SU-DHL-6 (cell line): Measurements from ENCODE around the gene ALDH1L2.

ENCODE experiments used
- EZH2phosphoT487 ChIP-seq: fragments of 200-600 bp; sonication (generic), shearing (Covaris generic); conservative IDR thresholded peaks from 2 replicates; pipeline ENCODE4 v1.6.1; 2018; ENCODE audit warnings: mild to moderate bottlenecking, antibody characterized with exemption, low read length, moderate library complexity, mixed read lengths
- TF ChIP-seq, protein P1 (sequence below): fragments of 200-600 bp; sonication (generic); IDR thresholded peaks from one replicate; pipeline ENCODE4 v1.5.1; 2017; ENCODE audit warnings: antibody characterized with exemption, mild to moderate bottlenecking, low read length, moderate library complexity; ENCODE audit not compliant: insufficient read depth, poor library complexity, severe bottlenecking

DNA sequence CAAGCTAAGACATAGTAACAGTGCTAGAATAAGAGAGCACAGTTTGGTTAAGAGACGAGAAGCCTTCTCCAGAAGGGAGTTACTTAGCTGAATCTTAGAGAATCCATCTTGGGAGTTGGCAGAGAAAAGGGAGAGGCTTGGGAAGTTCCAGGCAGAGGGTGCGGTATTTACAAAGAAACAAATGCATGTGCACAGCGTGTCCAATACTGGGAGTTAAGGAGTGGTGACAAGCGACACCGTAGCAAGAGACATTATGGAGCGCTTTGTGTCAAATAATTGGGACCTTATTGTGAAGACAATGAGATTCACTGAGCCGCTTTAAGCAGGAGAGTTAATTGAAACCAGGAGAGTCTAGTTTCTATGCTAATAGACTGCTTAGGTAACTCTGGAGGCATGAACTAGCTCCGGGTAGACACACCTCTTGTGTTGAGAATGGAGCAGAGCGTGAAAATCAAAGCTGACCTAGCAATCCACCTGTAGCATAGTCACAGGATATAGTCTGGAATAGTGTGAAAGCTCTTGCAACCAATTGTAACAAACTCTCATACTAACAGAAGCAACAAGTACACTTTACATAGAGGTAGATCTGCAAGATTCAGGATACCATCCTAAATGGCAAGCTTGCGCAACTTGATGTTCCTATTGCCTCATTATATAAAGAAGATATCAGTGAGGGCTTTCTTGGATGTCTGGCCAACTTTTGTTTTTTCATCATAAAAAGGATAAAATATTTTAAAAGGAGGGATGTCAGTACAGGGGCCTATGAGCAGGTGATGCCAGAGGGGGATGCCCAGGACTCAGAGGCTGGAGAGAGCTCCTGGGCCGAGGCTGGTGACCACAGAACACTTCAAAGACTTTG, 5.3 kb downstream of the ALDH1L2 start:
- TF ChIP-seq, protein P1, sequence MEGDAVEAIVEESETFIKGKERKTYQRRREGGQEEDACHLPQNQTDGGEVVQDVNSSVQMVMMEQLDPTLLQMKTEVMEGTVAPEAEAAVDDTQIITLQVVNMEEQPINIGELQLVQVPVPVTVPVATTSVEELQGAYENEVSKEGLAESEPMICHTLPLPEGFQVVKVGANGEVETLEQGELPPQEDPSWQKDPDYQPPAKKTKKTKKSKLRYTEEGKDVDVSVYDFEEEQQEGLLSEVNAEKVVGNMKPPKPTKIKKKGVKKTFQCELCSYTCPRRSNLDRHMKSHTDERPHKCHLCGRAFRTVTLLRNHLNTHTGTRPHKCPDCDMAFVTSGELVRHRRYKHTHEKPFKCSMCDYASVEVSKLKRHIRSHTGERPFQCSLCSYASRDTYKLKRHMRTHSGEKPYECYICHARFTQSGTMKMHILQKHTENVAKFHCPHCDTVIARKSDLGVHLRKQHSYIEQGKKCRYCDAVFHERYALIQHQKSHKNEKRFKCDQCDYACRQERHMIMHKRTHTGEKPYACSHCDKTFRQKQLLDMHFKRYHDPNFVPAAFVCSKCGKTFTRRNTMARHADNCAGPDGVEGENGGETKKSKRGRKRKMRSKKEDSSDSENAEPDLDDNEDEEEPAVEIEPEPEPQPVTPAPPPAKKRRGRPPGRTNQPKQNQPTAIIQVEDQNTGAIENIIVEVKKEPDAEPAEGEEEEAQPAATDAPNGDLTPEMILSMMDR, result no peak
- no peak for TF ChIP-seq EZH2phosphoT487
